ENCODE data around the gene IZUMO1R.

GRCh38 chr11:94328587-94329080 is 24.3 kb downstream of the IZUMO1R start:
- TF ChIP-seq CTCF (IDR thresholded peaks at IDR 0.05; ENCODE audit: borderline replicate concordance, extremely low read depth, low read length, poor library complexity, severe bottlenecking), result no peak
- TF ChIP-seq EZH2 (IDR thresholded peaks at IDR 0.05; ENCODE audit: borderline replicate concordance, low read depth, low read length, severe bottlenecking), result no peak

All from DND-41 (cell line).